Smooth muscle cell (in vitro differentiated cells): ENCODE measurements around the gene IGF1R. TPM values are rescaled to one million over a fixed set of nuclear protein-coding genes. Genes with fewer than 3 reads are reported as not detected.

ENCODE experiments used
- DNase-seq: peaks from one replicate; lab custom pipeline; 2025; ENCODE audit not compliant: unreplicated experiment; lab: John Stamatoyannopoulos, UW
- H2AFZ ChIP-seq: fragments of 200-600 bp; sonication (generic); 2 replicates; pipeline ENCODE4 v1.6.0; 2016; ENCODE audit warnings: antibody characterized with exemption, low read depth, mild to moderate bottlenecking
- H3F3A ChIP-seq: fragments of 200-600 bp; sonication (generic); 2 replicates; pipeline ENCODE4 v1.6.0; 2017; ENCODE audit warnings: antibody characterized with exemption, low read depth
- H3K27ac ChIP-seq: fragments of 200-600 bp; sonication (generic); 2 replicates; pipeline ENCODE4 v1.5.1; 2016; ENCODE audit warnings: low read depth, mild to moderate bottlenecking
- H3K27me3 ChIP-seq: fragments of 200-600 bp; sonication (generic); 2 replicates; pipeline ENCODE4 v1.6.1; 2016; ENCODE audit warnings: low read depth, mild to moderate bottlenecking
- H3K36me3 ChIP-seq: fragments of 200-600 bp; sonication (generic); 2 replicates; pipeline ENCODE4 v1.5.1; 2016; ENCODE audit warnings: low read depth
- H3K4me1 ChIP-seq: fragments of 200-600 bp; sonication (generic); 2 replicates; pipeline ENCODE4 v1.5.1; 2016; ENCODE audit warnings: low read depth
- H3K4me2 ChIP-seq: fragments of 200-600 bp; sonication (generic); 2 replicates; pipeline ENCODE4 v1.6.0; 2016; ENCODE audit warnings: mild to moderate bottlenecking
- H3K4me3 ChIP-seq: fragments of 200-600 bp; sonication (generic); 2 replicates; pipeline ENCODE4 v1.5.1; 2016; ENCODE audit warnings: mild to moderate bottlenecking
- H3K79me2 ChIP-seq: fragments of 200-600 bp; sonication (generic); 2 replicates; pipeline ENCODE4 v1.6.0; 2016; ENCODE audit warnings: low read depth, mild to moderate bottlenecking
- H3K9ac ChIP-seq: fragments of 200-600 bp; sonication (generic); 2 replicates; pipeline ENCODE4 v1.6.0; 2016; ENCODE audit warnings: low read depth
- H3K9me3 ChIP-seq: fragments of 200-600 bp; sonication (generic); replicated peaks from 2 replicates; pipeline ENCODE4 v1.5.1; 2016; ENCODE audit warnings: low read depth
- H4K20me1 ChIP-seq: fragments of 200-600 bp; sonication (generic); 2 replicates; pipeline ENCODE4 v1.6.0; 2016; ENCODE audit warnings: low read depth
- CTCF ChIP-seq: fragments of 200-600 bp; sonication (generic); IDR thresholded peaks from 2 replicates; pipeline ENCODE4 v1.5.1; 2017; ENCODE audit warnings: borderline replicate concordance, mild to moderate bottlenecking, antibody characterized with exemption; ENCODE audit not compliant: insufficient read depth, poor library complexity, severe bottlenecking
- WGBS: methylation state at CpG from one replicate; pipeline ENCODE4 v1.1.7; 2016; ENCODE audit warnings: low lambda C conversion rate; 5-methylcytosine and 5-hydroxymethylcytosine counted together
- polyA plus RNA-seq: library from polyadenylated mRNA; unstranded; fragments of >200 nt; fragmentation: Nextera tagmentation; extraction: Ambion mirVana; gene quantifications from 2 replicates; pipeline ENCODE4 v1.2.1, GENCODE V29; 2016
- total RNA-seq: library from RNA; depleted of rRNA; stranded (reverse); fragments of >200 nt; gene quantifications from 2 replicates; pipeline ENCODE4 v1.2.3, GENCODE V29; 2014

IGF1R gene
- total and polyA plus RNA-seq, 2 experiments from 2014 or later, result 14.0 to 70.2 TPM

- peaks cover 25% of the 10 kb centered on the region for H3K36me3 ChIP-seq
- no peak overlapping the region for H3K27ac ChIP-seq
- H3K4me1 ChIP-seq, result peaks cover 17% of the 10 kb centered on the region
- peaks cover 18% of the 10 kb centered on the region for H3K9me3 ChIP-seq
- peaks cover 78% of the 10 kb centered on the region for H3K79me2 ChIP-seq
- no peak overlapping the region for H3K4me3 ChIP-seq
- no peak overlapping the region for H2AFZ ChIP-seq
- no peak for DNase-seq
- no peaks in the 10 kb centered on the region for H3K27me3 ChIP-seq
- WGBS, result 84% methylated on average over 3 of the region's 3 CpGs
- TF ChIP-seq CTCF, result no peak
- H3K9ac ChIP-seq, result no peak overlapping the region
- no peak overlapping the region for H3K4me2 ChIP-seq
- no peaks in the 10 kb centered on the region for H3F3A ChIP-seq
- peaks cover 10% of the 10 kb centered on the region for H4K20me1 ChIP-seq
Observed at GRCh38 chr15:98827217-98827616, 178.9 kb downstream of the IGF1R start.

GRCh38 chr15:98830034-98830634, 181.8 kb downstream of the IGF1R start:
- WGBS, result 98% methylated on average over 4 of the region's 4 CpGs
- no peak overlapping the region for H3K9ac ChIP-seq
- peaks cover 79% of the 10 kb centered on the region for H3K79me2 ChIP-seq

GRCh38 chr15:98834976-98835375, 186.6 kb downstream of the IGF1R start:
- Histone ChIP-seq H3K4me1 (no peaks in the 10 kb centered on the region), H4K20me1 (peaks cover 64% of the 10 kb centered on the region), H3K9me3 (peaks cover 8% of the 10 kb centered on the region), H3K4me3 (no peak overlapping the region), H3F3A (no peaks in the 10 kb centered on the region), H3K9ac (no peak overlapping the region), H2AFZ (no peak overlapping the region), H3K36me3 (peaks cover 18% of the 10 kb centered on the region), H3K27me3 (no peaks in the 10 kb centered on the region), H3K79me2 (peaks cover 78% of the 10 kb centered on the region), H3K27ac (no peak overlapping the region), H3K4me2 (no peak overlapping the region)
- DNase-seq, result no peak
- WGBS, result 94% methylated on average over 1 of the region's 1 CpG
- TF ChIP-seq CTCF, result no peak

More at GRCh38 chr15:98830034-98830634, 181.8 kb downstream of the IGF1R start:
- H4K20me1 ChIP-seq, result peaks cover 20% of the 10 kb centered on the region
- no peak overlapping the region for H2AFZ ChIP-seq
- no peak overlapping the region for H3K4me2 ChIP-seq
- H3K9me3 ChIP-seq, result peaks cover 18% of the 10 kb centered on the region
- no peak overlapping the region for H3K4me3 ChIP-seq
- no peaks in the 10 kb centered on the region for H3K27me3 ChIP-seq
- H3K4me1 ChIP-seq, result no peaks in the 10 kb centered on the region
- no peaks in the 10 kb centered on the region for H3F3A ChIP-seq
- no peak overlapping the region for H3K27ac ChIP-seq
- TF ChIP-seq CTCF, result no peak
- no peak for DNase-seq
- H3K36me3 ChIP-seq, result peaks cover 25% of the 10 kb centered on the region

DNA sequence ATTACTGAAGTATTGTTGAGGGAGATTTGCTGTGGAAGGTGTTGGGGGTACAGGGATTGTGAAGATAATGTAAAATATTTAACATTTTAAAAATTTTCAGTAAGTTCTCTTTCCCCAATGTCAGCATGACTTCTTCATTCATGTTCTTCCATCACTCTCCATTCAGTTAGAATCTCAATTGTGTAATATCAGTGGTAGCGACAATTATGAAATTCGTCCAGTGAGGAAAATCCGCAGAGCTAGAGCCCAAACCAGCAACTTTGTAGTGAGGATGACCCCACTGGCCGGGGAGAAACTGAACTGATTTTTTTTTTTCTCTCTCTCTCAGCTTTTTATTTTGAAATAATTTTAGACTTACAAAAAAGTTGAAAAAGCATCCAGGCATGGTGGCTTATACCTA, 187.5 kb downstream of the IGF1R start:
- Histone ChIP-seq H4K20me1 (peaks cover 64% of the 10 kb centered on the region), H3K27me3 (no peaks in the 10 kb centered on the region), H3F3A (no peaks in the 10 kb centered on the region), H3K9me3 (no peaks in the 10 kb centered on the region), H3K79me2 (peaks cover 75% of the 10 kb centered on the region), H2AFZ (no peak overlapping the region), H3K4me2 (no peak overlapping the region), H3K27ac (no peak overlapping the region), H3K9ac (no peak overlapping the region), H3K36me3 (peaks cover 9% of the 10 kb centered on the region), H3K4me3 (no peak overlapping the region), H3K4me1 (no peaks in the 10 kb centered on the region)
- no peak for DNase-seq
- no peak for TF ChIP-seq CTCF
- 97% methylated on average over 4 of the region's 4 CpGs for WGBS
